ENCODE data around the gene MID1IP1.

GRCh38 chrX:38798956-38799355 lies 2.3 kb upstream of the MID1IP1 start:
- TF ChIP-seq, protein P1, sequence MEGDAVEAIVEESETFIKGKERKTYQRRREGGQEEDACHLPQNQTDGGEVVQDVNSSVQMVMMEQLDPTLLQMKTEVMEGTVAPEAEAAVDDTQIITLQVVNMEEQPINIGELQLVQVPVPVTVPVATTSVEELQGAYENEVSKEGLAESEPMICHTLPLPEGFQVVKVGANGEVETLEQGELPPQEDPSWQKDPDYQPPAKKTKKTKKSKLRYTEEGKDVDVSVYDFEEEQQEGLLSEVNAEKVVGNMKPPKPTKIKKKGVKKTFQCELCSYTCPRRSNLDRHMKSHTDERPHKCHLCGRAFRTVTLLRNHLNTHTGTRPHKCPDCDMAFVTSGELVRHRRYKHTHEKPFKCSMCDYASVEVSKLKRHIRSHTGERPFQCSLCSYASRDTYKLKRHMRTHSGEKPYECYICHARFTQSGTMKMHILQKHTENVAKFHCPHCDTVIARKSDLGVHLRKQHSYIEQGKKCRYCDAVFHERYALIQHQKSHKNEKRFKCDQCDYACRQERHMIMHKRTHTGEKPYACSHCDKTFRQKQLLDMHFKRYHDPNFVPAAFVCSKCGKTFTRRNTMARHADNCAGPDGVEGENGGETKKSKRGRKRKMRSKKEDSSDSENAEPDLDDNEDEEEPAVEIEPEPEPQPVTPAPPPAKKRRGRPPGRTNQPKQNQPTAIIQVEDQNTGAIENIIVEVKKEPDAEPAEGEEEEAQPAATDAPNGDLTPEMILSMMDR (optimal IDR thresholded peaks at IDR 0.05 in 1 of 3, IDR thresholded peaks at IDR 0.05 in 1 of 3, conservative IDR thresholded peaks at IDR 0.05 in 1 of 3; ENCODE audit: extremely low read depth in 1 of 3, insufficient read depth in 2 of 3, low read length in 3 of 3): no peak
- TF ChIP-seq EZH2 (IDR thresholded peaks at IDR 0.05; ENCODE audit: low read length): no peak

Data from keratinocyte (primary cell).